ENCODE measurements around the gene NPR1. TPM values are rescaled to one million over a fixed set of nuclear protein-coding genes. Genes with fewer than 3 reads are reported as not detected.
A peak's percentile ranks its signal among the peaks of the same experiment; 100 is the strongest.

Gene NPR1
- total and polyA plus RNA-seq, 2 of the 4 experiments (the other 2 are of a cell fraction) = 0.02 TPM; not detected in 1

GRCh38 chr1:153679337-153680119, 1.0 kb downstream of the NPR1 start:
- ChIA-PET CTCF (no interaction called here), POLR2A (ENCODE audit: unreplicated experiment) (no interaction called here)
- WGBS, 2 experiments (ENCODE audit: extremely low coverage in 2 of 2, insufficient read length in 1 of 2) = 5% methylated on average over 23 of the region's 73 CpGs; no CpG with 5 or more reads in 1 of the 2 experiments
- in situ Hi-C loops (cut with MboI; ENCODE audit: low sequenced_read_pairs) = loop anchor here (5.0 to 10.0 kb wide), 2 partner anchors 68 to 295 kb away; partner anchors contain the start of gene JTB
- no peak overlapping the region for H2BK5ac ChIP-seq (ENCODE audit: low read depth, low read length, poor library complexity, severe bottlenecking)
- dilution Hi-C loops (cut with HindIII; ENCODE audit: low sequenced_read_pairs, unreplicated experiment) = no loop called here
- no peaks in the 10 kb centered on the region for H3K9me1 ChIP-seq (ENCODE audit: insufficient read depth, low read length)
- H3K56ac ChIP-seq (ENCODE audit: extremely low read depth, insufficient read depth, low read length) = no peak overlapping the region
- no peak overlapping the region for H3K4ac ChIP-seq (ENCODE audit: low read depth, low read length)
- H3K4me3 ChIP-seq (ENCODE audit: insufficient read depth, low read depth, low read length) = peak overlapping the region; percentile 38
- no peaks in the 10 kb centered on the region for H4K20me1 ChIP-seq (ENCODE audit: insufficient read depth, low read length)
- H3K36me3 ChIP-seq (ENCODE audit: control insufficient read depth, insufficient read depth, low read length) = no peaks in the 10 kb centered on the region
- H3K79me1 ChIP-seq (ENCODE audit: low read depth in 1 of 2, low read length in 2 of 2) = no peaks in the 10 kb centered on the region
- no peak overlapping the region for H4K8ac ChIP-seq (ENCODE audit: low read depth in 2 of 2, low read length in 2 of 2)
- H3K27ac ChIP-seq (ENCODE audit: insufficient read depth, low read length) = no peak overlapping the region
- no peak overlapping the region for H2AK9ac ChIP-seq (replicated peaks; ENCODE audit: low read depth, low read length, poor library complexity)
- no peak overlapping the region for H2AK5ac ChIP-seq (ENCODE audit: low read depth, low read length)
- BruUV-seq (replicated peaks) = no TSS peak
- H3K9me3 ChIP-seq (ENCODE audit: control insufficient read depth, insufficient read depth, low read length) = no peaks in the 10 kb centered on the region
- H2BK20ac ChIP-seq (ENCODE audit: low read depth, low read length) = no peak overlapping the region
- H2BK120ac ChIP-seq (ENCODE audit: low read depth, low read length) = no peak overlapping the region
- H3K4me2 ChIP-seq (ENCODE audit: low read depth, low read length) = peak overlapping the region; percentile 76
- intact Hi-C loops (cut with micrococcal nuclease) = no loop called here
- DNase-seq (no peak), ATAC-seq (ENCODE audit: low read depth) (peak; percentile 48)
- no peak overlapping the region for H4K5ac ChIP-seq (ENCODE audit: low read depth, low read length)
- no peak overlapping the region for H4K91ac ChIP-seq (ENCODE audit: insufficient read depth, low read depth, low read length)
- H2BK15ac ChIP-seq (ENCODE audit: low read depth, low read length) = no peak overlapping the region
- no peak overlapping the region for H3K23ac ChIP-seq (ENCODE audit: low read depth, low read length)
- TF ChIP-seq RAD21 (IDR thresholded peaks at IDR 0.05; ENCODE audit: low read length) (no peak), RFX5 (IDR thresholded peaks at IDR 0.05; ENCODE audit: low read depth, low read length) (no peak), ELK1 (IDR thresholded peaks at IDR 0.05; ENCODE audit: borderline replicate concordance, low read depth, low read length) (no peak), CTCF (conservative IDR thresholded peaks at IDR 0.05; ENCODE audit: low read depth, low read length) (no peak), NFE2L2 (IDR thresholded peaks at IDR 0.05; ENCODE audit: low read depth, low read length) (no peak), FOS (IDR thresholded peaks at IDR 0.05; ENCODE audit: low read depth, low read length) (no peak), CEBPB (IDR thresholded peaks at IDR 0.05; ENCODE audit: low read depth, low read length) (no peak), USF2 (IDR thresholded peaks at IDR 0.05; ENCODE audit: low read depth, low read length) (no peak), MAFK (IDR thresholded peaks at IDR 0.05; ENCODE audit: low read depth, low read length) (no peak), BHLHE40 (IDR thresholded peaks at IDR 0.05; ENCODE audit: low read depth, low read length) (no peak), RCOR1 (IDR thresholded peaks at IDR 0.05; ENCODE audit: insufficient replicate concordance, low read length) (no peak), POLR2A (IDR thresholded peaks at IDR 0.05; ENCODE audit: low read depth, low read length) (no peak), SMC3 (IDR thresholded peaks at IDR 0.05; ENCODE audit: low read depth, low read length) (no peak), MXI1 (IDR thresholded peaks at IDR 0.05; ENCODE audit: borderline replicate concordance, low read depth, low read length) (no peak), MAZ (IDR thresholded peaks at IDR 0.05; ENCODE audit: borderline replicate concordance, low read depth, low read length) (no peak)
- no peak overlapping the region for H3K9ac ChIP-seq (ENCODE audit: low read depth, low read length)
- peaks cover 7% of the 10 kb centered on the region; the same call in 1 of the 2 replicates for H3K4me1 ChIP-seq (ENCODE audit: control insufficient read depth, insufficient read depth, low read length)
- H2AFZ ChIP-seq (replicated peaks; ENCODE audit: low read length, poor library complexity) = peak overlapping the region; percentile 87
- peaks cover 50% of the 10 kb centered on the region for H3K27me3 ChIP-seq (ENCODE audit: control insufficient read depth, insufficient read depth, low read length)
- H3K18ac ChIP-seq (ENCODE audit: low read depth, low read length) = no peak overlapping the region
- no peak overlapping the region for H3K14ac ChIP-seq (replicated peaks; ENCODE audit: low read depth, low read length)
